H1 (cell line): ENCODE measurements around the gene TAX1BP1. TPM values are rescaled to one million over a fixed set of nuclear protein-coding genes. Genes with fewer than 3 reads are reported as not detected.

ENCODE experiments used
- TAF7 ChIP-seq: optimal IDR thresholded peaks from 2 replicates; pipeline ENCODE3; 2011; ENCODE audit warnings: low read depth, mild to moderate bottlenecking, inconsistent platforms, low read length, moderate library complexity, borderline replicate concordance
- polyA plus RNA-seq, 7 experiments: library from polyadenylated mRNA; depleted of rRNA in 3 of 7; stranded (reverse) in 5 of 7; unstranded in 2 of 7; fragments of >200 nt in 5 of 7; fragments of 200-250 nt in 2 of 7; gene quantifications; 1 replicate in 5 of 7; 2 replicates in 1 of 7; 4 replicates in 1 of 7; pipeline versions ENCODE4 v1.2.1 to v1.2.3, GENCODE V29; 2011 to 2013; ENCODE audit warnings: missing spikeins in 2 of 7, mixed read lengths in 2 of 7
- total RNA-seq: library from RNA; stranded (reverse); fragmentation: NEBNext Ultra II Directional; extraction: Animal tissue kit (Norgen Biotek cat#: 25700); gene quantifications from 2 replicates; pipeline ENCODE4 v1.2.1, GENCODE V29; 2021
- TF ChIP-seq, protein P1 (sequence below), 3 experiments: IDR thresholded peaks; 1 replicate in 2 of 3; 2 replicates in 1 of 3; pipeline versions ENCODE4 v1.5.1 to v1.6.1; 2011; ENCODE audit warnings: low read length in 3 of 3, mild to moderate bottlenecking in 3 of 3, inconsistent platforms in 2 of 3, low read depth in 1 of 3, moderate library complexity in 1 of 3; ENCODE audit not compliant: insufficient read depth in 1 of 3; ENCODE audit errors: control extremely low read depth in 1 of 3

Gene TAX1BP1
- total and polyA plus RNA-seq, 2 of the 8 experiments (the other 6 are each of a cell fraction or from before 2014, with no cell fraction given), result 56.0 to 62.7 TPM

DNA sequence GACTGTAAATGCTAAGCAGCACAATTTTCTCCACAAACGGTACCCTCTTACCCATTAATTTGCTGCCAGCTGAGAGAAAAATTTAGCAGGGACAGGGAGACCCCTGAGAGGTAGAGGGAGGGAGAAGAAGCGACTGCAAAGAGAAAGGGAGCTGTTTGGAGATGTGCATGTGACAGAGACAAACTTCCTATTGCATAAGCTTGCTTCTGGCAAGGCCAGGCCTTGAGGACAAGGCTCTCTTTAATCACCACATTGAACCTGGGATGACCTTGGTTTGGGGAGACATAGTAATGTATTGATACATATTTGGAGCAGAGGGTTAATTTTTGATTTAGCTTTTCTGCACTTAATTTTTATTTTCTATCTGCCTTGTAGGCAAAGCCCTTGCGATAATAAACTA, 46.2 kb upstream of the TAX1BP1 start (continued):
- TF ChIP-seq TAF7, result no peak
- TF ChIP-seq, protein P1, sequence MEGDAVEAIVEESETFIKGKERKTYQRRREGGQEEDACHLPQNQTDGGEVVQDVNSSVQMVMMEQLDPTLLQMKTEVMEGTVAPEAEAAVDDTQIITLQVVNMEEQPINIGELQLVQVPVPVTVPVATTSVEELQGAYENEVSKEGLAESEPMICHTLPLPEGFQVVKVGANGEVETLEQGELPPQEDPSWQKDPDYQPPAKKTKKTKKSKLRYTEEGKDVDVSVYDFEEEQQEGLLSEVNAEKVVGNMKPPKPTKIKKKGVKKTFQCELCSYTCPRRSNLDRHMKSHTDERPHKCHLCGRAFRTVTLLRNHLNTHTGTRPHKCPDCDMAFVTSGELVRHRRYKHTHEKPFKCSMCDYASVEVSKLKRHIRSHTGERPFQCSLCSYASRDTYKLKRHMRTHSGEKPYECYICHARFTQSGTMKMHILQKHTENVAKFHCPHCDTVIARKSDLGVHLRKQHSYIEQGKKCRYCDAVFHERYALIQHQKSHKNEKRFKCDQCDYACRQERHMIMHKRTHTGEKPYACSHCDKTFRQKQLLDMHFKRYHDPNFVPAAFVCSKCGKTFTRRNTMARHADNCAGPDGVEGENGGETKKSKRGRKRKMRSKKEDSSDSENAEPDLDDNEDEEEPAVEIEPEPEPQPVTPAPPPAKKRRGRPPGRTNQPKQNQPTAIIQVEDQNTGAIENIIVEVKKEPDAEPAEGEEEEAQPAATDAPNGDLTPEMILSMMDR (IDR thresholded peaks at IDR 0.05; ENCODE audit: control extremely low read depth in 1 of 3, insufficient read depth in 1 of 3, low read depth in 1 of 3, low read length in 3 of 3), result no peak
